CD8-positive, alpha-beta memory T cell (primary cell): ENCODE measurements around the gene ENG. TPM values are rescaled to one million over a fixed set of nuclear protein-coding genes. Genes with fewer than 3 reads are reported as not detected.

Source experiments
- CTCF ChIA-PET: fragments of 350-600 bp; sonication (Branson Sonifier 250); formaldehyde crosslinking; loops from one replicate; lab custom pipeline; 2021; ENCODE audit warnings: antibody characterized with exemption; lab: Charles Lee
- POLR2A ChIA-PET: fragments of 350-600 bp; sonication (Branson Sonifier 250); formaldehyde crosslinking; loops from one replicate; lab custom pipeline; 2021; ENCODE audit warnings: antibody characterized with exemption; lab: Charles Lee
- DNase-seq, 5 donors: peaks; one replicate each; pipeline versions ENCODE4 v3.0.0 to v3.0.0-alpha.2; 2020 to 2022; ENCODE audit warnings: mixed read lengths in 1 of 5
- H3K27ac ChIP-seq: one replicate; pipeline ENCODE4 v1.7.0; 2013; ENCODE audit warnings: low read depth, mild to moderate bottlenecking, low read length, moderate library complexity
- H3K27me3 ChIP-seq: 2 replicates; pipeline ENCODE4 v1.7.0; 2013; ENCODE audit warnings: low read length, mild to moderate bottlenecking; ENCODE audit not compliant: insufficient read depth, poor library complexity, severe bottlenecking
- H3K36me3 ChIP-seq: 2 replicates; pipeline ENCODE4 v1.7.0; 2013; ENCODE audit warnings: mild to moderate bottlenecking, low read length, moderate library complexity; ENCODE audit not compliant: insufficient read depth
- H3K4me1 ChIP-seq: 2 replicates; pipeline ENCODE4 v1.7.0; 2013; ENCODE audit warnings: mild to moderate bottlenecking, low read length, moderate library complexity; ENCODE audit not compliant: insufficient read depth
- H3K4me3 ChIP-seq: 2 replicates; pipeline ENCODE4 v1.7.0; 2013; ENCODE audit warnings: mild to moderate bottlenecking, low read length
- H3K9me3 ChIP-seq: 2 replicates; pipeline ENCODE4 v1.7.0; 2013; ENCODE audit warnings: mild to moderate bottlenecking, low read length
- H3K27ac Mint-ChIP-seq, 8 donors: one replicate each; pipeline ENCODE4 v1.8.0; 2020 to 2021; ENCODE audit warnings: mixed read lengths in 8 of 8, mild to moderate bottlenecking in 6 of 8, inconsistent platforms in 3 of 8, moderate library complexity in 3 of 8
- H3K27me3 Mint-ChIP-seq, 2 donors: one replicate each; pipeline ENCODE4 v1.8.0; 2020 to 2021; ENCODE audit warnings: mixed read lengths in 2 of 2, mild to moderate bottlenecking in 1 of 2, moderate library complexity in 1 of 2
- H3K36me3 Mint-ChIP-seq, 3 donors: one replicate each; pipeline ENCODE4 v1.8.0; 2020 to 2021; ENCODE audit warnings: mixed read lengths in 3 of 3, inconsistent platforms in 1 of 3, mild to moderate bottlenecking in 1 of 3
- H3K4me1 Mint-ChIP-seq, 3 donors: one replicate each; pipeline ENCODE4 v1.8.0; 2020 to 2021; ENCODE audit warnings: mixed read lengths in 3 of 3, inconsistent platforms in 1 of 3, mild to moderate bottlenecking in 1 of 3
- H3K4me3 Mint-ChIP-seq, 7 donors: one replicate each; pipeline ENCODE4 v1.8.0; 2020 to 2021; ENCODE audit warnings: mixed read lengths in 7 of 7, mild to moderate bottlenecking in 6 of 7, moderate library complexity in 4 of 7, inconsistent platforms in 2 of 7
- H3K9me3 Mint-ChIP-seq, 5 donors: one replicate each; pipeline ENCODE4 v1.8.0; 2020 to 2022; ENCODE audit warnings: mixed read lengths in 5 of 5, mild to moderate bottlenecking in 3 of 5, moderate library complexity in 2 of 5, inconsistent platforms in 1 of 5
- polyA plus RNA-seq: library from polyadenylated mRNA; unstranded; fragments of 300-500 nt; fragmentation: Illumina TruSeq; gene quantifications from one replicate; pipeline ENCODE4 v1.2.3, GENCODE V29; 2021
- total RNA-seq, 2 experiments: library from RNA; stranded (reverse); gene quantifications; one replicate each; pipeline ENCODE4 v1.2.3, GENCODE V29; 2021

The ENG gene
- total and polyA plus RNA-seq, 3 experiments from 2014 or later, result 7.9 to 19.3 (median 18.9) TPM

DNA sequence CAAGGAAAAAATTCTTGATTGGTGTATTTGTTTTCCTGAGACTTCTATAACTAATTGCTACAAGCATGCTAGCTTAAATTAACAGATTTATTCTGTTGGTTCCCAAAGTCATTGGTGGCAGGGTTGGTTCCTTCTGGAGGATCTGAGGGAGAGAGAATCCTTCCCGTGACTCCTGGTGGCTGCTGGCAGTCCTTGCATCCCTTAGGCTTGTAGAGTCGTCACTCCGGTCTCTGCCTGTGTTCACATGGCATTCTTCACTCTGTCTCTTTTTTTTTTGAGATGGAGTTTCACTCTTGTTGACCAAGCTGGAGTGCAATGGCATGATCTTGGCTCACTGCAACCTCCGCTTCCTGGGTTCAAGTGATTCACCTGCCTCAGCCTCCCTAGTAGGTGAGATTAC lies 63.4 kb downstream of the ENG start:
- Mint-ChIP-seq H3K27me3 (peaks cover 0 to 4% of the 10 kb centered on the region in 2 donors), H3K36me3 (peaks cover 5 to 70% (median 10%) of the 10 kb centered on the region in 3 donors), H3K27ac (peak overlapping the region in 1 of 8 donors; percentile 77), H3K4me3 (no peak overlapping the region), H3K9me3 (no peaks in the 10 kb centered on the region), H3K4me1 (peaks cover 29 to 51% (median 40%) of the 10 kb centered on the region in 3 donors)
- no peak overlapping the region for H3K4me3 ChIP-seq
- H3K27ac ChIP-seq, result no peak overlapping the region
- no peaks in the 10 kb centered on the region for H3K9me3 ChIP-seq
- POLR2A ChIA-PET, result interaction anchor here (0.7 kb wide), 2 partner anchors 48 to 115 kb away, joined by 3 to 4 read pairs; no protein-coding TSS in a partner anchor
- H3K36me3 ChIP-seq, result peaks cover 38% of the 10 kb centered on the region
- peaks cover 19% of the 10 kb centered on the region for H3K4me1 ChIP-seq
- CTCF ChIA-PET, result interaction anchor here (0.9 to 2.4 kb wide), 2 partner anchors 34 to 56 kb away, joined by 3 to 9 read pairs; partner anchors contain the start of gene TOR2A
- no peak for DNase-seq
- H3K27me3 ChIP-seq, result no peaks in the 10 kb centered on the region

DNA sequence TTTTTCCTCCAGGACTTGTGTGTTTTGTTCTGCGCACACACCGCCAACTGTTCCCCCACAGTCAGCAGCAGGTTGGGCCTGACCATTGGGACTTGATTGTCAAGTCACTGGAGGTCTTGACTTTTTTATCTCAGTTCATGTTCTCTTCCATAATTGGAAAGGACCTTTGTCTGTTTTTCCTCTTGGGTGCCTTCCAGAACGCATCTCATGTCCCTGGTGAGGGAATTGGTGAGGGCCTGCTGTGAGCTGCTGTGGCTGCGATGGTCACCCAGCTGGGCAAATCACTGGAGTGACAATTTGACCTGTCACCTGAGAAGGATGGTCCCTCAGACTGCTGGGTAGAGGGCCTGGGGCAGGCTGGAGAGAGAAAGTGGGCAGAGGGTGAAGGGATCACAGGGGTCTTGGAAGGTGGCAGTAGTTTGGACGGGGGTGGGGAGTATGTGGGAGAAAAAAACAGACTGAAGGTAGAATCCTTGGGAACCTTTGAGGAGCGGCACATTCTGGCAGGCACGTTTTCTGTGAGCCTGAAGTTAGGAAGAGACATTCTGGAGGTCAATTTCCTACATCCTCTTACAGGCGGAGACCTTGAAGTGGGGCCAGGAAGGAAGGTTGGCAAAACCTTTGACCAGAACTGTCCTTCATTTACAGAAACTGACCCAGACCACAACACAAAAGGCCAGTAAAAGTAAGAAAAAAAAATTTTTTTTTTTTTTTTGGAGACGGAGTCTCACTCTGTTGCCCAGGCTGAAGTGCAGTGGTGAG lies 64.2 kb downstream of the ENG start:
- Histone ChIP-seq H3K4me1 (peaks cover 14% of the 10 kb centered on the region), H3K9me3 (no peaks in the 10 kb centered on the region), H3K27me3 (no peaks in the 10 kb centered on the region), H3K27ac (no peak overlapping the region), H3K36me3 (peaks cover 38% of the 10 kb centered on the region), H3K4me3 (no peak overlapping the region)
- H3K4me3 Mint-ChIP-seq, result peak overlapping the region in 2 of 7 donors; percentile 37 to 61
- H3K27me3 Mint-ChIP-seq, result peaks cover 0 to 4% of the 10 kb centered on the region in 2 donors
- ChIA-PET POLR2A (interaction anchor here (0.7 kb wide), 2 partner anchors 47 to 116 kb away, joined by 3 to 4 read pairs; no protein-coding TSS in a partner anchor), CTCF (interaction anchor here (0.9 to 3.4 kb wide), 2 partner anchors 33 to 80 kb away, joined by 3 to 21 read pairs; no protein-coding TSS in a partner anchor)
- DNase-seq, result no peak
- H3K9me3 Mint-ChIP-seq, result no peaks in the 10 kb centered on the region
- peaks cover 27 to 46% (median 35%) of the 10 kb centered on the region in 3 donors for H3K4me1 Mint-ChIP-seq
- H3K27ac Mint-ChIP-seq, result peak overlapping the region in 3 of 8 donors; percentile 35 to 73 (median 68)
- H3K36me3 Mint-ChIP-seq, result peaks cover 5 to 72% (median 10%) of the 10 kb centered on the region in 3 donors

DNA sequence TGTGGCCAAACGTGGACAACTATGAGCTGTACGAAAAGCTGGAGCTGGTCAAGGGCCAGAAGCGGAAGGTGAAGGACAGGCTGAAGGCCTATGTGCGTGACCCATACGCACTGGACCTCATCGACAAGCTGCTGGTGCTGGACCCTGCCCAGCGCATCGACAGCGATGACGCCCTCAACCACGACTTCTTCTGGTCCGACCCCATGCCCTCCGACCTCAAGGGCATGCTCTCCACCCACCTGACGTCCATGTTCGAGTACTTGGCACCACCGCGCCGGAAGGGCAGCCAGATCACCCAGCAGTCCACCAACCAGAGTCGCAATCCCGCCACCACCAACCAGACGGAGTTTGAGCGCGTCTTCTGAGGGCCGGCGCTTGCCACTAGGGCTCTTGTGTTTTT lies 65.3 kb downstream of the ENG start:
- peaks cover 22% of the 10 kb centered on the region for H3K4me1 ChIP-seq
- CTCF ChIA-PET, result interaction anchor here (0.7 to 3.4 kb wide), 2 partner anchors 81 to 132 kb away, joined by 3 to 21 read pairs; no protein-coding TSS in a partner anchor
- Mint-ChIP-seq H3K4me1 (peaks cover 34 to 54% (median 43%) of the 10 kb centered on the region in 3 donors), H3K9me3 (no peaks in the 10 kb centered on the region), H3K4me3 (peak overlapping the region in 3 of 7 donors; percentile 13 to 82 (median 32)), H3K27me3 (peaks cover 0 to 4% of the 10 kb centered on the region in 2 donors), H3K27ac (peak overlapping the region in 1 of 8 donors; percentile 98), H3K36me3 (peaks cover 5 to 71% (median 10%) of the 10 kb centered on the region in 3 donors)
- POLR2A ChIA-PET, result no interaction called here
- H3K36me3 ChIP-seq, result peaks cover 38% of the 10 kb centered on the region
- H3K4me3 ChIP-seq, result no peak overlapping the region
- H3K9me3 ChIP-seq, result no peaks in the 10 kb centered on the region
- no peaks in the 10 kb centered on the region for H3K27me3 ChIP-seq
- no peak for DNase-seq
- H3K27ac ChIP-seq, result no peak overlapping the region

DNA sequence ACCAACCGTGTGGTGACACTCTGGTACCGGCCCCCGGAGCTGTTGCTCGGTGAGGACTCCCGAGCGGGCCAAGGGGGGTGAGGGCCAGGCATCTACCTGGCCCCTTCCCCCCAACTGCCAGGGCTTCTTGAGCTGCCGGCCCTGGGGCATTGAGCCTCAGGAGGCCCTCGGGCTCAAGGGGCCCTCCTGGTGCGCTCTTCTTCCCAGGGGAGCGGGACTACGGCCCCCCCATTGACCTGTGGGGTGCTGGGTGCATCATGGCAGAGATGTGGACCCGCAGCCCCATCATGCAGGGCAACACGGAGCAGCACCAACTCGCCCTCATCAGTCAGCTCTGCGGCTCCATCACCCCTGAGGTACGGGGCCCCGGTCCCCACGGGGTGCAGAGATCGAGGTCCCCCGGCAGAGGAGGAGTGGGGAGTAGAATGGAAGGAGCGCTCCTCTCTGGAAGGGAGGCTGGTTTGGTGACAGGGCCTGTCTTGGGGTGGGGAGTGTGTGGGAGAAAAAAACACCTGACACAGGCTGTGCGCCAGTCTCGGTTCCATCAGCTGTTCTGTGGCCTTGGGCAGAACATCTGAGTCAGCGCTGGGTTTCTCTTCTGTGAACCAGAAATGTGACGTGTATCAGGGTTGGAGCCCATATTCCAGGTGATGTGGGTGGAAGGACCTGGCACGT lies 66.0 kb downstream of the ENG start:
- no peak for DNase-seq
- CTCF ChIA-PET, result interaction anchor here (0.7 to 3.4 kb wide), 7 partner anchors 10 to 132 kb away, joined by 3 to 21 read pairs (median 5); partner anchors contain the start of genes ST6GALNAC4 and TOR2A

DNA sequence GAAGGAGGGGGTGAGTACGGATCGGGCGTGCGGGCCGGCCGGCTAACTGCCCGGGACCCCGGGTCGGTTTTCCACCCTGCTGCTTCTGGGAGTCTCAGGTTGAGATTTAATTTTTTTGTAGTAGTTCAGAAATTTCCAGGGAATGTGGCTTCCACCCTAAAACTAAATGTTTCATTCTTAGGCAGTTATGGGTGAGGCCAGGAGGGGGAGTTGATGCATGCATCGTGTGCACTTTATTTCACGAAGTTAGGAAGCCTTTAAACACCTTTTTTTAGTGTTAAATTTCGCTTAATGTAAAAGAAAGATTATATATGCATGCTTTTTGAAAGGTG lies 67.7 kb downstream of the ENG start:
- Histone ChIP-seq H3K9me3 (no peaks in the 10 kb centered on the region), H3K36me3 (peaks cover 38% of the 10 kb centered on the region), H3K27me3 (no peaks in the 10 kb centered on the region), H3K4me1 (peaks cover 44% of the 10 kb centered on the region), H3K4me3 (peak overlapping the region; percentile 87), H3K27ac (peak overlapping the region; percentile 65)
- Mint-ChIP-seq H3K36me3 (peaks cover 5 to 55% (median 10%) of the 10 kb centered on the region in 3 donors), H3K4me3 (peak overlapping the region; percentile 85 to 97 (median 90)), H3K4me1 (peaks cover 52 to 67% (median 67%) of the 10 kb centered on the region in 3 donors), H3K27me3 (peaks cover 0 to 4% of the 10 kb centered on the region in 2 donors), H3K27ac (peak overlapping the region; percentile 76 to 98 (median 92)), H3K9me3 (no peaks in the 10 kb centered on the region)
- no peak for DNase-seq
- CTCF ChIA-PET, result interaction anchor here (0.9 to 3.4 kb wide), 7 partner anchors 15 to 130 kb away, joined by 3 to 21 read pairs (median 5); partner anchors contain the start of gene ST6GALNAC4
- POLR2A ChIA-PET, result interaction anchor here (0.8 to 1.0 kb wide), 2 partner anchors 52 to 83 kb away, joined by 3 read pairs; partner anchors contain the start of gene TOR2A

More for the DNA sequence above, 66.0 kb downstream of the ENG start:
- Mint-ChIP-seq H3K4me3 (peak overlapping the region in 2 of 7 donors; percentile 23 to 40), H3K9me3 (no peaks in the 10 kb centered on the region), H3K27me3 (peaks cover 0 to 4% of the 10 kb centered on the region in 2 donors), H3K36me3 (peaks cover 5 to 67% (median 10%) of the 10 kb centered on the region in 3 donors), H3K27ac (peak overlapping the region in 4 of 8 donors; percentile 50 to 98 (median 67)), H3K4me1 (peaks cover 41 to 59% (median 50%) of the 10 kb centered on the region in 3 donors)
- H3K36me3 ChIP-seq, result peaks cover 38% of the 10 kb centered on the region
- H3K4me1 ChIP-seq, result peaks cover 29% of the 10 kb centered on the region
- H3K27ac ChIP-seq, result no peak overlapping the region
- no peaks in the 10 kb centered on the region for H3K27me3 ChIP-seq
- no peaks in the 10 kb centered on the region for H3K9me3 ChIP-seq
- POLR2A ChIA-PET, result interaction anchor here (0.5 to 1.3 kb wide), 5 partner anchors 9 to 317 kb away, joined by 3 to 9 read pairs (median 4); partner anchors contain the start of gene SH2D3C
- no peak overlapping the region for H3K4me3 ChIP-seq

DNA sequence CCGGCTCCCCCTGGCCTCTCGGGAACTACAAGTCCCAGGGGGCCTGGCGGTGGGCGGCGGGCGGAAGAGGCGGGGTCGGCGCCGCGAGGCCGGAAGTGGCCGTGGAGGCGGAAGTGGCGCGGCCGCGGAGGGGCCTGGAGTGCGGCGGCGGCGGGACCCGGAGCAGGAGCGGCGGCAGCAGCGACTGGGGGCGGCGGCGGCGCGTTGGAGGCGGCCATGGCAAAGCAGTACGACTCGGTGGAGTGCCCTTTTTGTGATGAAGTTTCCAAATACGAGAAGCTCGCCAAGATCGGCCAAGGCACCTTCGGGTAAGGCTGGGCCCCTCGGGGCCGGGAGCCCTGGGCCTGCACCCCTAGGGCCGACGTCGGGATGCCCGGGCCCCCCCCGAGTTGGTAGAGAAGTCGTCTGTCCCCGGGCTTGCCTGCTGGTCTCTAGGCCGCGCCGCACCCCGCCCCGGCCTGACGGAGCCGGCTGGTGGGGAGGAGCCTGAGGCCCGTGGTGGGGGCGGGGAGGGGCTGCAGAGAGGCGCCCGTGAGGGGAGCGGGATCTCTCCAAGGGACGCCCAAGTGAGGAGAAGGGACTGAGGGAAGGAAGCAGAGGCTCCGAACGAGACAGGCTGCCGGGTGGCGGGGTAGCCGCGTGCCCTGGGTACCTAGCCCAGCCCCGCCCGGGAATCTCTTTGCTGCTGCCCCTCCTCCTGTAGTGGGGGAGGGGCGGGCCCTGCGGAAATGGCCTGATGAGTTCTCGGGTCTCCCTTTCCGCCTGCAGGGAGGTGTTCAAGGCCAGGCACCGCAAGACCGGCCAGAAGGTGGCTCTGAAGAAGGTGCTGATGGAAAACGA lies 68.3 kb downstream of the ENG start, which contains the start of gene CDK9:
TSS of gene CDK9 (plus strand) at position 102 of the 840 bp plus-strand sequence. CDS start at position 217, 115 bp downstream.
- Mint-ChIP-seq H3K9me3 (no peaks in the 10 kb centered on the region), H3K27ac (peak within 1 kb of the TSS; percentile 95 to 99 (median 98)), H3K4me3 (peak within 1 kb of the TSS; percentile 85 to 97 (median 90)), H3K27me3 (peaks cover 0 to 4% of the 10 kb centered on the region in 2 donors), H3K4me1 (peaks cover 57 to 73% (median 73%) of the 10 kb centered on the region in 3 donors), H3K36me3 (peaks cover 5 to 50% (median 10%) of the 10 kb centered on the region in 3 donors)
- Histone ChIP-seq H3K9me3 (no peaks in the 10 kb centered on the region), H3K27me3 (no peaks in the 10 kb centered on the region), H3K36me3 (peaks cover 38% of the 10 kb centered on the region), H3K27ac (peak within 1 kb of the TSS; percentile 65), H3K4me3 (peak within 1 kb of the TSS; percentile 87), H3K4me1 (peaks cover 50% of the 10 kb centered on the region)
- CTCF ChIA-PET, result interaction anchor here (0.7 to 7.5 kb wide), 14 partner anchors 11 to 135 kb away, joined by 3 to 69 read pairs (median 5); partner anchors contain the start of genes FPGS and TOR2A
- peak; percentile 88 to 96 (median 94) for DNase-seq
- POLR2A ChIA-PET, result interaction anchor here (0.5 to 4.2 kb wide), 16 partner anchors 10 to 360 kb away, joined by 3 to 54 read pairs (median 5); partner anchors contain the start of gene TOR2A
